GM12878 (cell line): ENCODE results near the gene SERBP1. TPM values are rescaled to one million over a fixed set of nuclear protein-coding genes. Genes with fewer than 3 reads are reported as not detected.

Experiments used
- ATAC-seq: fragments of 200-7000 bp; cut with Tn5 transposase; 3 replicates; pipeline ENCODE4 v1.9.1; 2020; ENCODE audit warnings: mild to moderate bottlenecking, moderate library complexity
- BruUV-seq: library from RNA; stranded (reverse); fragments of 400-500 nt; replicated peaks from 2 replicates; lab custom pipeline; 2021; lab: Mats Ljungman, UMichigan
- CTCF ChIA-PET: fragments of 300-600 bp; sonication (Branson Sonifier 250); formaldehyde crosslinking; extraction: SDS; loops from one replicate; lab custom pipeline; 2021; ENCODE audit warnings: inconsistent platforms; lab: Yijun Ruan, JAX
- POLR2A ChIA-PET: fragments of 350-600 bp; formaldehyde crosslinking; extraction: SDS; loops from one replicate; lab custom pipeline; 2021; ENCODE audit warnings: inconsistent platforms; lab: Charles Lee
- RAD21 ChIA-PET: fragments of 300-600 bp; sonication (Branson Sonifier 250); formaldehyde crosslinking; loops from one replicate; lab custom pipeline; 2023; ENCODE audit warnings: antibody characterized with exemption; ENCODE audit not compliant: unreplicated experiment; lab: Charles Lee
- SMC1A ChIA-PET: fragments of 300-600 bp; sonication (Branson Sonifier 250); formaldehyde crosslinking; loops from one replicate; lab custom pipeline; 2023; ENCODE audit not compliant: unreplicated experiment, uncharacterized antibody; lab: Charles Lee
- DNase-seq: peaks from one replicate; pipeline ENCODE4 v3.0.0-alpha.2; 2011; ENCODE audit warnings: low read depth, low spot score
- FAIRE-seq: peaks from 3 replicates; lab custom pipeline; 2011; peaks lifted over from hg19 to GRCh38; lab: Jason Lieb, UNC
- H2AFZ ChIP-seq: 2 replicates; pipeline ENCODE4 v1.6.0; 2011; ENCODE audit warnings: low read depth, low read length, control low read depth; ENCODE audit not compliant: control insufficient read depth
- H3K27ac ChIP-seq: 2 replicates; pipeline ENCODE4 v1.5.1; 2011; ENCODE audit warnings: control low read depth; ENCODE audit not compliant: control insufficient read depth, insufficient read depth
- H3K27me3 ChIP-seq, 2 experiments: replicated peaks in 1 of 2; 2 replicates each; pipeline versions ENCODE4 v1.6.0 to v1.6.1; 2011; ENCODE audit warnings: low read length in 1 of 2; ENCODE audit not compliant: control insufficient read depth in 2 of 2, insufficient read depth in 2 of 2
- H3K36me3 ChIP-seq, 2 experiments: 2 replicates each; pipeline ENCODE4 v1.5.1; 2011; ENCODE audit warnings: low read length in 1 of 2; ENCODE audit not compliant: control insufficient read depth in 2 of 2, insufficient read depth in 2 of 2
- H3K4me1 ChIP-seq: 2 replicates; pipeline ENCODE4 v1.6.1; 2011; ENCODE audit warnings: mild to moderate bottlenecking, low read length, moderate library complexity, mixed read lengths; ENCODE audit not compliant: control insufficient read depth, insufficient read depth
- H3K4me2 ChIP-seq: 2 replicates; pipeline ENCODE4 v1.6.0; 2011; ENCODE audit warnings: control low read depth; ENCODE audit not compliant: control insufficient read depth, insufficient read depth
- H3K4me3 ChIP-seq: fragments of 200-600 bp; sonication (generic); 2 replicates; pipeline ENCODE4 v1.5.1; 2016
- H3K79me2 ChIP-seq: 2 replicates; pipeline ENCODE4 v1.6.0; 2011; ENCODE audit warnings: low read length; ENCODE audit not compliant: control insufficient read depth, insufficient read depth
- H3K9ac ChIP-seq: 2 replicates; pipeline ENCODE4 v1.8.0; 2011; ENCODE audit warnings: low read length, control low read depth, mixed read lengths; ENCODE audit not compliant: control insufficient read depth, insufficient read depth
- H3K9me3 ChIP-seq: replicated peaks from 3 replicates; pipeline ENCODE4 v1.5.1; 2011; ENCODE audit warnings: mild to moderate bottlenecking, low read length; ENCODE audit not compliant: control insufficient read depth, insufficient read depth
- H4K20me1 ChIP-seq: 2 replicates; pipeline ENCODE4 v1.6.0; 2011; ENCODE audit not compliant: control insufficient read depth, insufficient read depth
- BCLAF1 ChIP-seq: fragments of 450-650 bp; IDR thresholded peaks from 2 replicates; pipeline ENCODE4 v1.6.1; 2017; ENCODE audit warnings: antibody characterized with exemption, mild to moderate bottlenecking, moderate library complexity
- CEBPB ChIP-seq, 2 experiments: fragments of 150-350 bp in 1 of 2; IDR thresholded peaks; 2 replicates each; pipeline ENCODE4 v1.6.1; 2012 to 2014; ENCODE audit warnings: low read depth in 2 of 2, low read length in 2 of 2, borderline replicate concordance in 1 of 2, inconsistent platforms in 1 of 2
- CHD4 ChIP-seq: fragments of 200-600 bp; sonication (generic); IDR thresholded peaks from 2 replicates; pipeline ENCODE4 v1.6.1; 2016; ENCODE audit warnings: mild to moderate bottlenecking
- HCFC1 ChIP-seq: fragments of 150-350 bp; IDR thresholded peaks from 2 replicates; pipeline ENCODE4 v1.6.1; 2014; ENCODE audit warnings: low read length
- NBN ChIP-seq: fragments of 450-650 bp; IDR thresholded peaks from 2 replicates; pipeline ENCODE4 v1.6.1; 2016
- SIN3A ChIP-seq: IDR thresholded peaks from 2 replicates; pipeline ENCODE4 v1.6.1; 2012; ENCODE audit warnings: low read depth, low read length, improper control_type of control experiment
- WGBS: methylation state at CpG from one replicate; pipeline ENCODE4 v1.1.6; 2016; ENCODE audit warnings: low lambda C conversion rate; ENCODE audit not compliant: insufficient replicate concordance, insufficient coverage; ENCODE audit errors: missing lambda C conversion rate; 5-methylcytosine and 5-hydroxymethylcytosine counted together
- in situ Hi-C: fragments of 300-500 bp; cut with MboI; formaldehyde crosslinking; loops from 9 replicates; pipeline ENCODE4 v1.14.3; 2018; ENCODE audit warnings: mixed read lengths
- intact Hi-C: fragments of 100-400 bp; cut with micrococcal nuclease; formaldehyde crosslinking; loops from one replicate; pipeline ENCODE4 v1.14.2; 2022; ENCODE audit not compliant: unreplicated experiment
- polyA plus RNA-seq, 11 experiments: library from polyadenylated mRNA; depleted of rRNA in 4 of 11; unstranded in 6 of 11; stranded (reverse) in 5 of 11; fragments of >200 nt; fragmentation: Nextera tagmentation in 4 of 11; fragmentation: Illumina TruSeq in 1 of 11; extraction: Ambion mirVana in 4 of 11; extraction: Trizol in 1 of 11; gene quantifications; 1 replicate in 1 of 11; 2 replicates in 10 of 11; pipeline versions ENCODE4 v1.2.1 to v1.2.3, GENCODE V29; 2011 to 2016; ENCODE audit warnings: inconsistent platforms in 2 of 11, missing spikeins in 2 of 11, low read depth in 1 of 11
- total RNA-seq, 4 experiments: library from RNA; depleted of rRNA in 3 of 4; stranded (reverse); fragments of >200 nt in 3 of 4; fragmentation: Illumina TruSeq in 1 of 4; extraction: Trizol in 1 of 4; gene quantifications; 2 replicates each; pipeline versions ENCODE4 v1.2.1 to v1.2.3, GENCODE V29; 2013 to 2021

Gene SERBP1
- total and polyA plus RNA-seq, 10 of the 15 experiments (the other 5 are each of a cell fraction or from before 2014, with no cell fraction given) = 76.7 to 509 (median 384) TPM

- FAIRE-seq = no peak
- no peaks in the 10 kb centered on the region for H4K20me1 ChIP-seq
- ChIA-PET POLR2A (interaction anchor here (0.7 kb wide), 1 partner anchor 813 kb away, joined by 4 read pairs; no protein-coding TSS in a partner anchor), CTCF (no interaction called here), RAD21 (interaction anchor here (0.5 kb wide), 1 partner anchor 27 kb away, joined by 4 read pairs; no protein-coding TSS in a partner anchor), SMC1A (no interaction called here)
- intact Hi-C loops (no loop called here), in situ Hi-C loops (no loop called here)
- H3K9ac ChIP-seq = no peak overlapping the region
- TF ChIP-seq NBN (no peak), HCFC1 (no peak), BCLAF1 (no peak), CEBPB (IDR thresholded peaks at IDR 0.05; ENCODE audit: borderline replicate concordance in 1 of 2, low read depth in 2 of 2, low read length in 2 of 2) (no peak), SIN3A (no peak), CHD4 (no peak)
- H3K27me3 ChIP-seq = peaks cover 0 to 2% of the 10 kb centered on the region in 2 experiments; a peak in 1 of 4 replicates
- no peaks in the 10 kb centered on the region for H3K36me3 ChIP-seq
- no peak for ATAC-seq
- DNase-seq = no peak
- BruUV-seq = no TSS peak
- 15% methylated on average over 3 of the region's 3 CpGs for whole genome bisulfite sequencing
- no peak overlapping the region for H3K4me2 ChIP-seq
- no peaks in the 10 kb centered on the region for H3K4me1 ChIP-seq
- no peaks in the 10 kb centered on the region for H3K79me2 ChIP-seq
- no peak overlapping the region for H3K27ac ChIP-seq
- H3K9me3 ChIP-seq = no peaks in the 10 kb centered on the region; the same call in 2 of the 3 replicates
- H2AFZ ChIP-seq = no peak overlapping the region
- H3K4me3 ChIP-seq = no peak overlapping the region
Measured at GRCh38 chr1:67469431-67469830, 39.2 kb upstream of the SERBP1 start.
